Activated T-cell treated with anti-CD3 and anti-CD28 coated beads, Interleukin-2, amount 50 U/mL, for 72 hours (primary cell): ENCODE results near the gene OXGR1. TPM values are rescaled to one million over a fixed set of nuclear protein-coding genes. Genes with fewer than 3 reads are reported as not detected.
"Not testable (repeated sequence)": the region's sequence is repeated elsewhere in the genome, so short reads cannot be mapped to it uniquely, and the experiment has no call there.

Experiments used
- ATAC-seq, 2 donors: fragments of 150-1000 bp; cut with Tn5 transposase; replicated peaks in 1 of 2; 2 replicates each; pipeline ENCODE4 v1.10.0; 2021; ENCODE audit warnings: moderate library complexity in 2 of 2, mild to moderate bottlenecking in 1 of 2
- DNase-seq, 2 donors: peaks; one replicate each; pipeline ENCODE4 v3.0.0; 2021 to 2022; ENCODE audit warnings: mixed read lengths in 1 of 2
- H3K27ac Mint-ChIP-seq: one replicate; pipeline ENCODE4 v1.8.0; 2022; ENCODE audit warnings: mild to moderate bottlenecking, moderate library complexity, mixed read lengths
- H3K27me3 Mint-ChIP-seq: one replicate; pipeline ENCODE4 v1.8.0; 2022; ENCODE audit warnings: low read depth, mixed read lengths
- H3K36me3 Mint-ChIP-seq, 2 donors: one replicate each; pipeline ENCODE4 v1.8.0; 2022; ENCODE audit warnings: mixed read lengths in 2 of 2, mild to moderate bottlenecking in 1 of 2; ENCODE audit not compliant: insufficient read depth in 2 of 2
- H3K4me1 Mint-ChIP-seq: one replicate; pipeline ENCODE4 v1.8.0; 2022; ENCODE audit warnings: low read depth, mixed read lengths
- H3K4me3 Mint-ChIP-seq, 2 donors: one replicate each; pipeline ENCODE4 v1.8.0; 2022; ENCODE audit warnings: mild to moderate bottlenecking in 2 of 2, mixed read lengths in 2 of 2, moderate library complexity in 2 of 2
- H3K9me3 Mint-ChIP-seq, 2 donors: one replicate each; pipeline ENCODE4 v1.8.0; 2022; ENCODE audit warnings: mixed read lengths in 2 of 2
- total RNA-seq, 2 donors: library from RNA; stranded (reverse); gene quantifications; one replicate each; pipeline ENCODE4 v1.2.3, GENCODE V29; 2022

Gene OXGR1
- total RNA-seq: not detected

- DNase-seq: no peak
- Mint-ChIP-seq H3K36me3 (peaks cover 0 to 4% of the 10 kb centered on the region in 2 donors), H3K27me3 (peaks cover 41% of the 10 kb centered on the region), H3K4me1 (no peaks in the 10 kb centered on the region), H3K27ac (no peak within 1 kb of the TSS), H3K4me3 (peak within 1 kb of the TSS; percentile 43), H3K9me3 (peaks cover 2 to 5% of the 10 kb centered on the region in 2 donors)
- peak; percentile 31 to 32 for ATAC-seq
Measured at GRCh38 chr13:96994017-96994857, at the start of gene OXGR1. OXGR1 (minus strand) TSS chr13:96994476; CDS start chr13:96987759, 6,717 bp downstream.

GRCh38 chr13:97043302-97043701, 49.0 kb upstream of the OXGR1 start:
- Mint-ChIP-seq H3K27ac (no peak overlapping the region), H3K9me3 (peaks cover 0 to 2% of the 10 kb centered on the region in 2 donors), H3K27me3 (peaks cover 12% of the 10 kb centered on the region), H3K4me1 (no peaks in the 10 kb centered on the region), H3K36me3 (no peaks in the 10 kb centered on the region), H3K4me3 (no peak overlapping the region)
- DNase-seq (no peak), ATAC-seq (no peak)

DNA sequence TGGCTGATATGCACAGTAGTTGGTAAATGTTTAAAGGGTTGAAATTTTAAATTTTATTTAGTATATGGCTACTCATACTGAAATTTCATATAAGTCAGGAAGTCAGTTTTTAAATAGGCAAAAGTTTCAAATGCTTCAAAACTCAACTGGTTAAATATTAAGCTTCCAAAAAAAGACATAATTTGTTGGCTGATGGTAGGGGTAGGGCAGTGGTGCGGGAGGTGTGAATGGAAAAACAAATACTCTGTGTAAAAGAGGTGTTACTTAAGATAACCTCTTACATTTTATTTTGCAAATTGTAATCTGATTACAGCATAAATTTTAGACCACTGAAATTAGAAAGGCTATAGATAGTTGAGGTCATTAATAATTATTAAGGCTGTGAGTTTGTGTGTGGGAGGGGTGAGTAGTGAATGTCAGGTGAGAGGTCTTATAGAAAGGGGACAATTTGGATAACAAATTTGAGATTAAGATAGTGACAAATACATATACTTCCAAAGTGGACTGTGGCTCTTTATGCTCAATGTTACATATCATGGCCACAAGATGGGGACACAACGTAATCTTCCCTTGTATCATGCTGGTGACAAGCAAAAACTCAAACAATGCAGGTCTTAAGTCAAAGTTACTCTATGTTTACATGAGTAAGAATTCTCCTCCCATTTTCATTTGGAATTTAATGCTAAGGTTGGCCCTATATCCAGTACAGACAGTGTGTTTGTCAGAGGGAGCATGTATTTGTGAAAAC, 36.6 kb upstream of the OXGR1 start:
- no peaks in the 10 kb centered on the region for H3K4me1 Mint-ChIP-seq
- ATAC-seq: no peak
- H3K27ac Mint-ChIP-seq: no peak overlapping the region
- peaks cover 1 to 2% of the 10 kb centered on the region in 2 donors for H3K9me3 Mint-ChIP-seq
- H3K36me3 Mint-ChIP-seq: peaks cover 0 to 2% of the 10 kb centered on the region in 2 donors
- no peak for DNase-seq
- H3K4me3 Mint-ChIP-seq: no peak overlapping the region
- H3K27me3 Mint-ChIP-seq: peaks cover 27% of the 10 kb centered on the region

DNA sequence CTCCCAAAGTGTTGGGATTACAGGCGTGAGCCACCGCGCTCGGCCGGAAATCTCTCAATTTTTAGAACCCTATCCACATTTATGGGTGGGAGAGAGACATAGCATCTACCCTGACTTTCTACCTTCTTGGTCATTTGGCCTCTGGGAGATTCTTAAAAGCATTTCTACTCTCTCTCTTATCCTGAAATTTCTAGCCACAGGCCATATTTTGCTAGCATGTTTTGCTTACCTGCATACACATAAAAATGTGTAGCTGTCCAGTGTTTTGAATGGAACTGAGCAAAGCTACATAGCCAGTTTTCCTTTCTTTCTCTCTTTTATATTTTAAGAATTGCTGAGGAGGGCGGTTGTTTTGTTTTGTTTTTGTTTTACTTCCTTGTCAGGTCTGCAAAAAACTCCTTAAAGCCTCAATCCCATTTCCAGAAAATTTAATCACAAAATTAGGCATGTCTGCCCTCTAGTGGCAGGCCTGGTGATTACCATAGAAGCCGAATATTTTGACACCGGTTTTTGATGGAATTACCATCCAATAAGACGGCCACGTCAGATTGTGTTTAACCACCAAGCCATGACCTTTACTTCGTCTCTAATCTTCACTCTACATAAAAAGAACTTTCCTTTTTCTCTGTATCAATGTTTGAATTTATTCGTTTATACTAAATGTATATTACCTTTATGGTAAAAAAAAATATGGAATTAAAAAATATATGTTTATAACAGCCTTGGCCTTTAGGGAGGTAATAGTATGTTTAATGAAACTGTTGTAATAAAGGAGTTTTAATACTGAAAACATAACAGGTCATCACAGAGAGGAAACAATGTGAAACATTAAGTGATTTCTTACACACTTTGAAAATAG, 34.4 kb upstream of the OXGR1 start:
- no peaks in the 10 kb centered on the region for H3K36me3 Mint-ChIP-seq
- H3K4me3 Mint-ChIP-seq: no peak overlapping the region
- H3K9me3 Mint-ChIP-seq: no peaks in the 10 kb centered on the region
- no peak for ATAC-seq
- H3K27me3 Mint-ChIP-seq: peaks cover 28% of the 10 kb centered on the region
- no peak overlapping the region for H3K27ac Mint-ChIP-seq
- no peaks in the 10 kb centered on the region for H3K4me1 Mint-ChIP-seq
- DNase-seq: peak; percentile 30 to 41

- no peak for ATAC-seq
- Mint-ChIP-seq H3K36me3 (no peaks in the 10 kb centered on the region), H3K27ac (no peak overlapping the region), H3K4me1 (no peaks in the 10 kb centered on the region), H3K4me3 (no peak overlapping the region), H3K27me3 (peaks cover 36% of the 10 kb centered on the region), H3K9me3 (no peaks in the 10 kb centered on the region)
- DNase-seq: no peak
Measured at GRCh38 chr13:97027162-97027554, 32.9 kb upstream of the OXGR1 start.

DNA sequence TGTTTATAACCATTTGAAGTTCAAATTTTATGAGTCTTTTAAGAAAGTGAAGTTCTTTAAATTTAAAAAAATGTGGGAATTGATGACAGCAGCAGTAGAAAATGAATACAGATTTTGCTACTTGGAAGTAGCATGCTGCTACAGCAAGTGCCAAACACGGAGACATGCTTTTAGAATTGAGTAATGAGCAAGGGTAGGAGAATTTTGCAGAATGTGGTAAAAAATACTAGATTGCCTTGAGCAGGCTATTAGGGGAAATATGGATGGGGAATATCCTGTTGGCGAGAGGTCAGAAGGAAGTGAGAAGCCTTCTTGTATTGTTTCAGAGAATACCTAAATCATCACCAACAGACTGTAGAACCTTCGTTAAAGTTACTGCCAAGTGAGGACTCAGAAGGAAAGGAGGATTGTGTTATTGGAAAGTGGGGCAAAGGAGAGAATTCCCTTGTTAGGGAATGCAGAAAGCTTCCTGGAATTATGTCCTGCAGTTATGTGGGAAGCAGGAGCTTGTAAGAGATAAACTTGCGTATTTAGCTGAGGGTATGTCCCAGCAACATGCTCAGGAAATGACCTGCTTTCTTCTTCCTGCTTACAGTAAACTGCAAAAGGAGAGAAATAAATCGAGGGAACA, 32.4 kb upstream of the OXGR1 start:
- Mint-ChIP-seq H3K4me1 (no peaks in the 10 kb centered on the region), H3K36me3 (no peaks in the 10 kb centered on the region), H3K27me3 (peaks cover 36% of the 10 kb centered on the region), H3K4me3 (no peak overlapping the region), H3K9me3 (no peaks in the 10 kb centered on the region), H3K27ac (no peak overlapping the region)
- DNase-seq (no peak), ATAC-seq (no peak)

DNA sequence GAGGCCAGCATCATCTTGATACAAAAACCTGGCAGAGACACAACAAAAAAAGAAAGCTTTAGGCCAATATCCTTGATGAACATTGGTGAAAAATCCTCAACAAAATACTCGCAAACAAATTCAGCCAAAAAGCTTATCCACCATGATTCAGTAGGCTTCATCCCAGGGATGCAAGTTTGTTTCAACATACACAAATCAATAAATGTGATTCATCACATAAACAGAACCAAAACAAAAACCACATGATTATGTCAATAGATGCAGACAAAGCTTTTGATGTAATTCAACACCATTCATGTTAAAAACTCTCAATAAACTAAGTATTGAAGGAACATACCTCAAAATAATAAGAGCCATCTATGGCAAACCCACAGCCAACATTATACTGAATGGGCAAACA, 29.5 kb upstream of the OXGR1 start:
- H3K27me3 Mint-ChIP-seq: peaks cover 54% of the 10 kb centered on the region
- DNase-seq, H3K4me3 Mint-ChIP-seq, ATAC-seq, H3K36me3 Mint-ChIP-seq, H3K9me3 Mint-ChIP-seq, H3K27ac Mint-ChIP-seq, H3K4me1 Mint-ChIP-seq: not testable (repeated sequence)

DNA sequence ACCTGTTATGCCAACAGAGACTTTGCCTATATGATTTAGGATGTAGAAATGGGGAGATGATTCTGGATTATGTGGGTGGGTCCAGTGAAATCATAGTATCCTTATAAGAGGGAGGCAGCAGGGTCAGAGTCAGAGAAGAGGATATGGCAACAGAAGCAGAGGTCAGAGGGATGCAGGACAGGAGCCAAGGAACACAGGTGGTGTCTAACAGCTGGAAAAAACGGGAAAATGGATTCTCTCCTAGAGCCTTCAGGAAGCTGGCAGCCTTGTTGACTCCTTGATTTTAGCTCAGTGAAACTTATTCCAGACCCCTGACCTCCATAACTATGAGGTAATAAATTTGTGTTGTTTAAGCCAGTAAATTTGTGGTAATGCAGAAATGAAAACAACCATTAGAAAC, 28.8 kb upstream of the OXGR1 start:
- Mint-ChIP-seq H3K4me3 (no peak overlapping the region), H3K27me3 (peaks cover 51% of the 10 kb centered on the region), H3K27ac (no peak overlapping the region), H3K4me1 (no peaks in the 10 kb centered on the region), H3K9me3 (no peaks in the 10 kb centered on the region), H3K36me3 (no peaks in the 10 kb centered on the region)
- no peak for DNase-seq
- ATAC-seq: no peak

- Mint-ChIP-seq H3K27ac (no peak overlapping the region), H3K27me3 (peaks cover 47% of the 10 kb centered on the region), H3K36me3 (no peaks in the 10 kb centered on the region), H3K9me3 (no peaks in the 10 kb centered on the region), H3K4me3 (no peak overlapping the region), H3K4me1 (no peaks in the 10 kb centered on the region)
- DNase-seq: no peak
- no peak for ATAC-seq
Measured at GRCh38 chr13:97021241-97021640, 27.0 kb upstream of the OXGR1 start.

- Mint-ChIP-seq H3K4me1 (peaks cover 1% of the 10 kb centered on the region), H3K27ac (no peak overlapping the region), H3K4me3 (no peak overlapping the region), H3K27me3 (peaks cover 46% of the 10 kb centered on the region), H3K36me3 (no peaks in the 10 kb centered on the region), H3K9me3 (no peaks in the 10 kb centered on the region)
- DNase-seq (no peak), ATAC-seq (no peak)
Measured at GRCh38 chr13:97020689-97021240, 26.5 kb upstream of the OXGR1 start.

DNA sequence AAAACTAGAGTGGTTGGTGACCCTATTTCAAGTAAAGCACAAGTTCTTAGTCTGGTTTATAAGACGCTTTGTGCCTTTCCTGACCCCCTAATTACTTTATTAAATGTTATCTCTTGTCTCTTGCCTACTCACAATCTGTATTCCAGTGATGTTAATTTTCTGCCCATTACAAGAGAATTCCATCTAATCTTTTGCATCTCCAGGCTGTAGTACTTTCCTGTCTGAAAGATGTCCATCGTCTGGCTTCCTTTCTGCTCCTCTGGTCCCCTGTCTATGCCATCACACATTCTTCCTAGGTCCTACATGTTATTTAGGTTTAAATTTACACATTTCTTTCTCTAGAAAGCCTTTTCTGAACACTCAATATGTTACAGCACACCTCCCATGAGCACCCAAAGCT, 25.9 kb upstream of the OXGR1 start:
- no peak for DNase-seq
- Mint-ChIP-seq H3K9me3 (no peaks in the 10 kb centered on the region), H3K36me3 (no peaks in the 10 kb centered on the region), H3K27ac (no peak overlapping the region), H3K4me1 (peaks cover 7% of the 10 kb centered on the region), H3K4me3 (no peak overlapping the region), H3K27me3 (peaks cover 52% of the 10 kb centered on the region)
- no peak for ATAC-seq

DNA sequence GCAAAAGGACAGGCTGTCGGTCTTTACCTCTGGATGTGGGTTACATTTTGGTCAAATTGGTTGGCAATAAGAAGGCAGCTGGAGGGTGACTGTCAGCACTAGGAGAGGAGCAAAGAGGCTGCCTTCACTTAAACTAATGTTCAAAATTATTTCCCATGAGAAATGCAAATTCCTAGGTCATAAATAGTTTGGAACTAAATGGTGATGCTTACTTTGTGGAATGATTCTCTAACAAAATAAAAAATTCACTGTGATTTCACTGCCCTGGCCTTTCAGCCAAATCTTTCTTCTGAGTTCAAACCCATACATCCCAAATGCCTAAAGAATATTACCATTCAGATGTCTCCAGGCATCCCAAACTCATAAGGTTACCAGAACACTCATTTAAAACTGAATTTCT, 25.0 kb upstream of the OXGR1 start:
- peaks cover 7% of the 10 kb centered on the region for H3K4me1 Mint-ChIP-seq
- DNase-seq (no peak), ATAC-seq (no peak)
- no peak overlapping the region for H3K4me3 Mint-ChIP-seq
- peaks cover 56% of the 10 kb centered on the region for H3K27me3 Mint-ChIP-seq
- H3K36me3 Mint-ChIP-seq: no peaks in the 10 kb centered on the region
- H3K27ac Mint-ChIP-seq: no peak overlapping the region
- H3K9me3 Mint-ChIP-seq: peaks cover 0 to 2% of the 10 kb centered on the region in 2 donors
